ENCODE results near the gene CABP5.

The CABP5 gene

DNA sequence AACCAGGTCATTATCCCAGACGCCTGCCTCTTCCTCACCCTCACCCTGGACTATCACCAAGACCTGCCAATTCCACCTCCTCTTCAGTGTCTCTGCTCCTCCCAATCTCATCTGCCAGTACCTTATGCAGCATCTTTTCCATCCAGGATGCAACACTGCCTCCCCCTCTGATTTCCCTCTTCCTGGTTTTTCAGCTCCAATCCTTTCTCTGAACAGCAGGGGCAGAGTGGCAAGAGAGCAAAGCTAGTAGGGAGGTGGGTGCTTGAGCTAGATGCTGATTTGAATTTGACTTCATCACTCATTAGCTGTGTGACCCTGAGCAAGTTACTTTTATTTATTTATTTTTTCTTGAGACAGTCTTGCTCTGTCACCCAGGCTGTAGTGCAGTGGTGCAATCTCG is 25.6 kb upstream of the CABP5 start:
- no peak for DNase-seq (ENCODE audit: low read depth)
- TF ChIP-seq, protein P1, sequence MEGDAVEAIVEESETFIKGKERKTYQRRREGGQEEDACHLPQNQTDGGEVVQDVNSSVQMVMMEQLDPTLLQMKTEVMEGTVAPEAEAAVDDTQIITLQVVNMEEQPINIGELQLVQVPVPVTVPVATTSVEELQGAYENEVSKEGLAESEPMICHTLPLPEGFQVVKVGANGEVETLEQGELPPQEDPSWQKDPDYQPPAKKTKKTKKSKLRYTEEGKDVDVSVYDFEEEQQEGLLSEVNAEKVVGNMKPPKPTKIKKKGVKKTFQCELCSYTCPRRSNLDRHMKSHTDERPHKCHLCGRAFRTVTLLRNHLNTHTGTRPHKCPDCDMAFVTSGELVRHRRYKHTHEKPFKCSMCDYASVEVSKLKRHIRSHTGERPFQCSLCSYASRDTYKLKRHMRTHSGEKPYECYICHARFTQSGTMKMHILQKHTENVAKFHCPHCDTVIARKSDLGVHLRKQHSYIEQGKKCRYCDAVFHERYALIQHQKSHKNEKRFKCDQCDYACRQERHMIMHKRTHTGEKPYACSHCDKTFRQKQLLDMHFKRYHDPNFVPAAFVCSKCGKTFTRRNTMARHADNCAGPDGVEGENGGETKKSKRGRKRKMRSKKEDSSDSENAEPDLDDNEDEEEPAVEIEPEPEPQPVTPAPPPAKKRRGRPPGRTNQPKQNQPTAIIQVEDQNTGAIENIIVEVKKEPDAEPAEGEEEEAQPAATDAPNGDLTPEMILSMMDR (conservative IDR thresholded peaks at IDR 0.05; ENCODE audit: control insufficient read depth, insufficient read depth, low read depth, low read length): no peak
- H3K4me3 ChIP-seq (ENCODE audit: control insufficient read depth, low read depth, low read length): no peak overlapping the region

DNA sequence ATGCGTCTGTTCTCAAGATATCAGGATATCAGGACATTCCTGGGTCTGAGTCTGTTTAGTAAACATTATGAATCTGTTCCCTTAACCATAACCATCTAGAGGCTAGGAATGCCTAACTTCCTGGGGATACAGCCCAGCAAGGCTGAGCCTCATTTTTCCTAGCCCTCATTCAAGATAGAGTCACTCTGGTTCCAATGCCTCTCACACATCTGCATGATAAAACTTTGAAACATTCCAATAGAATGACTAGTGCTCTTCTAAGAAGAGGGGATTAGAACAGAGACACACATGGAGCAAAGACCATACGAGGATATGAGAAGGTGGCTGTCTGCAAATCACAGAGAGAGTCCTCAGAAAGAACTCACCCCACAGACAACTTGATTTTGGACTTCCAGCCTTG is 20.6 kb upstream of the CABP5 start:
- no peak overlapping the region for H3K4me3 ChIP-seq (ENCODE audit: control insufficient read depth, low read depth, low read length)
- TF ChIP-seq, protein P1 (conservative IDR thresholded peaks at IDR 0.05; ENCODE audit: control insufficient read depth, insufficient read depth, low read depth, low read length): no peak
- no peak for DNase-seq (ENCODE audit: low read depth)

DNA sequence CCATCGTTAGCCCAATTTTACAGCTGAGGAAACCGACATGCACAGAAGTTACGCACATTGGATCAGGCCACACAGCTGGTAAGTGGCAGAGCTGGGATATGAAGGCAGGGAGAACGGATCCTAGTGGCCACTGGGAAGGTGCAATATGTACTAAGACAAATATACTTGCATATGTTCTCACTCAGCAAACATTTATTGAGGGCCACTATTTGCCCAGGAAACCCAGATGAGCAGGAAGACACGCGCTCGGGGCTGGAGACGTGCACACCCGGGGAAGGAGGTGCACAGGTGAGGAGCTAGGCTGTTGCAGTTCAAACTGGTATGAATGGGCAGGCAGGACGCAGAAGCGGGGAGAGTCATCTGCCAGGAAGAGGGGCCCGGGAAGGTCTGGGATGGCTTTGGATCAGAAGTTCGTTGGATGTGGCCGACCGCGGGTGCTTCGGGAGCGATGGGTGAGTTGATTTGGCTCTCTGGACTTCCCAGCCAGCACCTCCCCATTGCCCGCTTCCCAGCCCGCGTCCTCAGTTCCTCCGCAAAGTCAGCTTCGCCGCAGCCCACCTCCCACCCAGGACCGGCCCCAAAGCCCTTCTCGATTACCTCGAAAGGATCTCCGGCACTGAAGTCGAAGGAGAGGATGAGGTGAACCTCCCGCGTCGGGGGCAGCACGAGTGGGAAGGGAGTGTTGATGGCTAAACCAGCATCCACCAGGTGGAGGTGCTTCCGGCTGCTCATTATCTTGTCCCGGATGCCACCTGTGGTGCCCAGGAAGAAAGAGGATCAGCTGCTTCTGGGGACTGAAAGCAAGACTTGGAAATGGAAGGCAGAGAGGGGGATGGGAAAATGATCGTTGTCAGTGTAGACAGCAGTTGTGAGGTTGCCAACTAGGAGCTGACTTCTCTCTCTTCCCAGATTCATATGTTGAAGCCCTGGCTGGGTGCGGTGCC is 17.8 kb upstream of the CABP5 start:
- DNase-seq (ENCODE audit: low read depth): no peak
- TF ChIP-seq, protein P1 (conservative IDR thresholded peaks at IDR 0.05; ENCODE audit: control insufficient read depth, insufficient read depth, low read depth, low read length): no peak
- H3K4me3 ChIP-seq (ENCODE audit: control insufficient read depth, low read depth, low read length): no peak overlapping the region

DNA sequence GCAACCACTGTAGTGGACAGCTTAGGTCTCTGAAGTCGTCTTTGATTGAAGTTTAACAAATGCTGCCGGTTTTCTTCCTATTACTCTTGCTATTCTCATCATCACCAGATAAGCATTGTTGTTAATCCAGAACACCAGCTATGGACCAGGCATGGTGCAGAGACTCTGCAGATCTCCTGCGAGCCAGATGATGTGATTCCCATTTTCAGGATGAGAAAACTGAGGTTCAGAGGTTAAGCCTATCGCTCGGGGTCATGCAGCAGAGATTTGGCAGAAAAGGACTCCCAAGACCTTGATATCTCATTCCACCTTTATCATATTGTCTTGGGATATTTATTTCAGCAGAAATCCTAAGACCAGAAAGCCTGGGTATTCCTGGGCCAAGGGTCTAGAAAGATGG is 16.5 kb upstream of the CABP5 start:
- no peak overlapping the region for H3K4me3 ChIP-seq (ENCODE audit: control insufficient read depth, low read depth, low read length)
- DNase-seq (ENCODE audit: low read depth): no peak
- TF ChIP-seq, protein P1 (conservative IDR thresholded peaks at IDR 0.05; ENCODE audit: control insufficient read depth, insufficient read depth, low read depth, low read length): no peak

DNA sequence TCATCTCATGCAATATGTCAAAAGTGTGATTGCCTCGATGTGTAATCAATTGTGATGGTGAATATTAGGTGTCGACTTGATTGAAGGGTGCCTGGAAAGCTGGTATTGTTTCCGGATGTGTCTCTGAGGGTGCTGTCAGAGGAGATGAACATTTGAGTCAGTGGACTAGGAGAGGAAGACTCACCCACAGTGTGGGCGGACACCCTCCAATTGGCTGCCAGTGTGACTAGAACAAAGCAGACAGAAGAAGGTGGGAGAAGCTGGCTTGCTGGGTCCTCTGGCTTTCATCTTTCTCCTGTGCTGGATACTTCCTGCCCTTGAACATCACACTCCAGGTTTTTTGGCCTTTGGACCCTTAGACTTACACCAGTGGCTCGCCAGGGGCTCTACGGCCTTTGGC is 15.5 kb upstream of the CABP5 start:
- no peak overlapping the region for H3K4me3 ChIP-seq (ENCODE audit: control insufficient read depth, low read depth, low read length)
- TF ChIP-seq, protein P1 (conservative IDR thresholded peaks at IDR 0.05; ENCODE audit: control insufficient read depth, insufficient read depth, low read depth, low read length): no peak
- DNase-seq (ENCODE audit: low read depth): no peak

DNA sequence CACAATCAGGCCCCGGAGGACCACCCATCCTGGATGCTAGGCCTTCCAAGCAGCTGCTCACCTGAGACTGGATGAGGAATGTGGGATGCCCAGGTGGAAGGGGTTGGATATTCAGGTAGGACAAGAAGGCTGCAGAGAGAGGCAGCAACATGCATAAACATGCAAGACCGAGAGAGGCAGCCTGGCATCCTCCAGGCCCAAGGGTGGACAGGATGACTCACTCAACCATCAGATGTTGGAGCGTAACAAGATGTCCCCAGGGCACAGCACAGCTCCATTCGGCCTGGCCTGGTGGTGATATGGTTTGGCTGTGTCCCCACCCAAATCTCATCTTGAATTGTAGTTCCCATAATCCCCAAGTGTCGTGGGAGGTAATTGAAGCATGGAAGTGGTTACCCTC is 10.0 kb upstream of the CABP5 start:
- no peak overlapping the region for H3K4me3 ChIP-seq (ENCODE audit: control insufficient read depth, low read depth, low read length)
- no peak for DNase-seq (ENCODE audit: low read depth)
- TF ChIP-seq, protein P1 (conservative IDR thresholded peaks at IDR 0.05; ENCODE audit: control insufficient read depth, insufficient read depth, low read depth, low read length): no peak

All from fibroblast of mammary gland (primary cell).